WTC11 (cell line): Measurements from ENCODE around the gene RPP14. TPM values are rescaled to one million over a fixed set of nuclear protein-coding genes. Genes with fewer than 3 reads are reported as not detected.

ENCODE experiments used
- ATAC-seq: fragments of 200-7000 bp; cut with Tn5 transposase; 2 replicates; pipeline ENCODE4 v1.10.0; 2021; ENCODE audit warnings: mild to moderate bottlenecking, moderate library complexity
- CTCF ChIA-PET: fragments of 300-600 bp; sonication (Branson Sonifier 250); formaldehyde crosslinking; loops from one replicate; lab custom pipeline; 2021; ENCODE audit warnings: antibody characterized with exemption; lab: Charles Lee
- POLR2A ChIA-PET: fragments of 350-600 bp; sonication (Branson Sonifier 250); formaldehyde crosslinking; loops from one replicate; lab custom pipeline; 2021; ENCODE audit warnings: antibody characterized with exemption; lab: Charles Lee
- DNase-seq: peaks from one replicate; pipeline ENCODE4 v3.0.0; 2021; ENCODE audit warnings: low spot score
- H3K27ac Mint-ChIP-seq: 2 replicates; pipeline ENCODE4 v1.8.0; 2021; ENCODE audit warnings: mixed read lengths
- H3K27me3 Mint-ChIP-seq: 2 replicates; pipeline ENCODE4 v1.8.0; 2021; ENCODE audit warnings: low read depth, mild to moderate bottlenecking, moderate library complexity, mixed read lengths
- H3K36me3 Mint-ChIP-seq: 2 replicates; pipeline ENCODE4 v1.8.0; 2021; ENCODE audit warnings: mixed read lengths
- H3K4me1 Mint-ChIP-seq: 2 replicates; pipeline ENCODE4 v1.8.0; 2022; ENCODE audit warnings: mixed read lengths
- H3K4me3 Mint-ChIP-seq: 2 replicates; pipeline ENCODE4 v1.8.0; 2021; ENCODE audit warnings: mild to moderate bottlenecking, moderate library complexity, mixed read lengths
- H3K9me3 Mint-ChIP-seq: 2 replicates; pipeline ENCODE4 v1.8.0; 2021; ENCODE audit warnings: mixed read lengths
- CREM ChIP-seq: sonication (generic); formaldehyde crosslinking; IDR thresholded peaks from 2 replicates; pipeline ENCODE4 v1.8.1; 2022; ENCODE audit warnings: mild to moderate bottlenecking, missing genetic modification reagents, moderate library complexity
- IRF1 ChIP-seq: sonication (generic); formaldehyde crosslinking; IDR thresholded peaks from 2 replicates; pipeline ENCODE4 v1.8.0; 2023; ENCODE audit warnings: missing genetic modification reagents
- IRF2 ChIP-seq: sonication (generic); formaldehyde crosslinking; IDR thresholded peaks from 2 replicates; pipeline ENCODE4 v1.8.0; 2022; ENCODE audit warnings: low read depth, missing genetic modification reagents, borderline replicate concordance
- NFATC4 ChIP-seq: fragments of 250-450 bp; sonication (Bioruptor Pico); IDR thresholded peaks from 2 replicates; pipeline ENCODE4 v1.9.0; 2021; ENCODE audit warnings: mild to moderate bottlenecking
- PRDM15 ChIP-seq: sonication (generic); formaldehyde crosslinking; IDR thresholded peaks from 2 replicates; pipeline ENCODE4 v1.8.0; 2022; ENCODE audit warnings: missing genetic modification reagents
- SMAD4 ChIP-seq: sonication (generic); formaldehyde crosslinking; IDR thresholded peaks from 2 replicates; pipeline ENCODE4 v1.8.0; 2022; ENCODE audit warnings: mild to moderate bottlenecking, missing genetic modification reagents
- SP1 ChIP-seq: sonication (generic); formaldehyde crosslinking; conservative IDR thresholded peaks from 2 replicates; pipeline ENCODE4 v1.8.1; 2022; ENCODE audit warnings: missing genetic modification reagents
- TCF7 ChIP-seq: sonication (generic); formaldehyde crosslinking; IDR thresholded peaks from 2 replicates; pipeline ENCODE4 v1.8.0; 2022; ENCODE audit warnings: mild to moderate bottlenecking, low read depth, missing genetic modification reagents, moderate library complexity
- TEAD1 ChIP-seq: sonication (generic); formaldehyde crosslinking; IDR thresholded peaks from 2 replicates; pipeline ENCODE4 v1.8.0; 2022; ENCODE audit warnings: mild to moderate bottlenecking, missing genetic modification reagents
- USF1 ChIP-seq: sonication (generic); formaldehyde crosslinking; IDR thresholded peaks from 2 replicates; pipeline ENCODE4 v1.8.0; 2022; ENCODE audit warnings: mild to moderate bottlenecking, missing genetic modification reagents
- ZBTB21 ChIP-seq: sonication (generic); formaldehyde crosslinking; IDR thresholded peaks from 2 replicates; pipeline ENCODE4 v1.8.1; 2023; ENCODE audit warnings: mild to moderate bottlenecking, missing genetic modification reagents, borderline replicate concordance
- ZNF121 ChIP-seq: sonication (generic); formaldehyde crosslinking; IDR thresholded peaks from 2 replicates; pipeline ENCODE4 v1.8.0; 2023; ENCODE audit warnings: missing genetic modification reagents
- ZNF219 ChIP-seq: sonication (generic); formaldehyde crosslinking; IDR thresholded peaks from 2 replicates; pipeline ENCODE4 v1.8.0; 2023; ENCODE audit warnings: missing genetic modification reagents, mild to moderate bottlenecking, borderline replicate concordance
- ZNF232 ChIP-seq: sonication (generic); formaldehyde crosslinking; IDR thresholded peaks from 2 replicates; pipeline ENCODE4 v1.8.0; 2022; ENCODE audit warnings: mild to moderate bottlenecking, missing genetic modification reagents
- ZNF532 ChIP-seq: fragments of 250-450 bp; sonication (Bioruptor Pico); IDR thresholded peaks from 2 replicates; pipeline ENCODE4 v1.9.0; 2021; ENCODE audit warnings: mild to moderate bottlenecking, borderline replicate concordance
- total RNA-seq: library from RNA; stranded (reverse); gene quantifications from 3 replicates; pipeline ENCODE4 v1.2.3, GENCODE V29; 2021

The RPP14 gene
- total RNA-seq, 1 experiment from 2014 or later = 17.9 TPM

- TF ChIP-seq ZNF232 (CRISPR knock-in tag) (no peak), ZNF532 (CRISPR knock-in tag) (no peak), NFATC4 (CRISPR knock-in tag) (no peak), USF1 (CRISPR knock-in tag) (no peak), IRF1 (CRISPR knock-in tag) (no peak), ZNF219 (no peak), IRF2 (CRISPR knock-in tag) (no peak), ZBTB21 (CRISPR knock-in tag) (no peak)
Observed at GRCh38 chr3:58325525-58325992, 19.5 kb downstream of the RPP14 start (continued).

- Mint-ChIP-seq H3K4me1 (peaks cover 28% of the 10 kb centered on the region), H3K27ac (no peak overlapping the region), H3K4me3 (no peak overlapping the region), H3K36me3 (no peaks in the 10 kb centered on the region), H3K9me3 (no peaks in the 10 kb centered on the region), H3K27me3 (peaks cover 12% of the 10 kb centered on the region)
- DNase-seq (no peak), ATAC-seq (no peak)
- ChIA-PET POLR2A (interaction anchor here (0.7 kb wide), 1 partner anchor 99 kb away, joined by 4 read pairs; no protein-coding TSS in a partner anchor), CTCF (interaction anchor here (0.9 to 3.1 kb wide), 4 partner anchors 20 to 304 kb away, joined by 3 to 17 read pairs (median 4); partner anchors contain the start of genes HTD2 and RPP14)
- TF ChIP-seq SP1 (CRISPR knock-in tag) = no peak
- TF ChIP-seq TEAD1 (CRISPR knock-in tag) = no peak
- TF ChIP-seq CREM = no peak
- TF ChIP-seq ZNF121 (CRISPR knock-in tag) = peak; percentile 47; the same call in 1 of the 2 replicates
- no peak for TF ChIP-seq USF1 (CRISPR knock-in tag)
- no peak for TF ChIP-seq SMAD4
- TF ChIP-seq PRDM15 = no peak
- TF ChIP-seq TCF7 = no peak
Observed at GRCh38 chr3:58326267-58326900, 20.3 kb downstream of the RPP14 start.
